ENCODE data around the gene HAL. TPM values are rescaled to one million over a fixed set of nuclear protein-coding genes. Genes with fewer than 3 reads are reported as not detected.

Gene HAL
- total and polyA plus RNA-seq, 2 donors (not counting 1 experiment from before 2014, with no cell fraction given): 1.3 to 4.8 TPM

DNA sequence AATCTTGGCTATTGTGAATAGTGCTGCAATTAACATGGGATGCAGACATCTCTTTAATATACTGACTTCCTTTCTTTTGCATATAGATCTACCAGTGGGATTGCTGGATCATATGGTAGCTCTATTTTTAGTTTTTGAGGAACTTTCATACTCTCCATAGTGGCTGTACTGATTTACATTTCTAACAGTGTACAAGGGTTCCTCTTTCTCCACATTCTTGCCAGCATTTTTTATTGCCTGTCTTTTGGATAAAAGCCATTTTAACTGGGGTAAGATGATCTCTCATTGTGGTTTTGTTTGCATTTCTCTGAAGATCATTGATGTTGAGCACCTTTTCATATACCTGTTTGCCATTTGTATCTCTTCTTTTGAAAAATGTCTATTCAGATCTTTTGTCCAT is 44.6 kb downstream of the HAL start:
- Histone ChIP-seq H3K27me3 (replicated peaks in 1 of 4; ENCODE audit: control extremely low read depth in 1 of 4, control insufficient read depth in 3 of 4, insufficient read depth in 4 of 4, low read length in 3 of 4) (peaks cover 0 to 4% (median 0%) of the 10 kb centered on the region in 4 experiments), H3K4me3 (ENCODE audit: control extremely low read depth in 1 of 5, extremely low read depth in 1 of 5, insufficient read depth in 1 of 5, low read depth in 2 of 5, low read length in 4 of 5) (no peak overlapping the region), H3K36me3 (replicated peaks in 1 of 2; ENCODE audit: control extremely low read depth in 1 of 2, control insufficient read depth in 1 of 2, extremely low read depth in 1 of 2, insufficient read depth in 2 of 2, low read length in 1 of 2) (no peaks in the 10 kb centered on the region), H3K27ac (ENCODE audit: low read length in 2 of 2) (no peak overlapping the region), H3K4me2 (replicated peaks; ENCODE audit: low read depth, low read length, poor library complexity, severe bottlenecking) (no peak overlapping the region), H3K79me2 (ENCODE audit: control insufficient read depth, insufficient read depth, low read length) (no peaks in the 10 kb centered on the region), H3K9me3 (ENCODE audit: control extremely low read depth in 1 of 3, control insufficient read depth in 2 of 3, insufficient read depth in 1 of 3, low read length in 2 of 3) (no peaks in the 10 kb centered on the region), H3K4me1 (ENCODE audit: control insufficient read depth in 2 of 2, insufficient read depth in 2 of 2, low read length in 2 of 2) (no peaks in the 10 kb centered on the region), H3K9ac (ENCODE audit: low read length) (no peak overlapping the region), H4K20me1 (ENCODE audit: control insufficient read depth, insufficient read depth, low read length, poor library complexity, severe bottlenecking) (no peaks in the 10 kb centered on the region), H2AFZ (ENCODE audit: insufficient read depth, low read depth, low read length, poor library complexity, severe bottlenecking) (no peak overlapping the region)
- Mint-ChIP-seq H3K4me3 (no peak overlapping the region), H3K27ac (no peak overlapping the region), H3K27me3 (peaks cover 11% of the 10 kb centered on the region), H3K9me3 (ENCODE audit: insufficient read depth) (no peaks in the 10 kb centered on the region), H3K4me1 (no peaks in the 10 kb centered on the region)
- intact Hi-C loops (cut with micrococcal nuclease): no loop called here
- ATAC-seq (ENCODE audit: low read depth) (no peak), DNase-seq (no peak)
- no peak for TF ChIP-seq CTCF (IDR thresholded peaks at IDR 0.05)
- no peak for TF ChIP-seq EZH2 (IDR thresholded peaks at IDR 0.05; ENCODE audit: borderline replicate concordance, insufficient read depth, low read depth, low read length, poor library complexity, severe bottlenecking)
- POLR2A ChIA-PET: no interaction called here
- CTCF ChIA-PET: no interaction called here

- POLR2A ChIA-PET: no interaction called here
- TF ChIP-seq CTCF (IDR thresholded peaks at IDR 0.05) (no peak), EZH2 (IDR thresholded peaks at IDR 0.05; ENCODE audit: borderline replicate concordance, insufficient read depth, low read depth, low read length, poor library complexity, severe bottlenecking) (no peak)
- Mint-ChIP-seq H3K4me3 (no peak overlapping the region), H3K27ac (no peak overlapping the region), H3K9me3 (ENCODE audit: insufficient read depth) (no peaks in the 10 kb centered on the region), H3K27me3 (peaks cover 7% of the 10 kb centered on the region), H3K4me1 (no peaks in the 10 kb centered on the region)
- CTCF ChIA-PET: no interaction called here
- H3K27me3 ChIP-seq (replicated peaks in 1 of 4; ENCODE audit: control extremely low read depth in 1 of 4, control insufficient read depth in 3 of 4, insufficient read depth in 4 of 4, low read length in 3 of 4): no peaks in the 10 kb centered on the region
- H3K4me1 ChIP-seq (ENCODE audit: control insufficient read depth in 2 of 2, insufficient read depth in 2 of 2, low read length in 2 of 2): no peaks in the 10 kb centered on the region
- no peaks in the 10 kb centered on the region for H3K36me3 ChIP-seq (replicated peaks in 1 of 2; ENCODE audit: control extremely low read depth in 1 of 2, control insufficient read depth in 1 of 2, extremely low read depth in 1 of 2, insufficient read depth in 2 of 2, low read length in 1 of 2)
- no peak overlapping the region for H3K27ac ChIP-seq (ENCODE audit: low read length in 2 of 2)
- H3K4me3 ChIP-seq (ENCODE audit: control extremely low read depth in 1 of 5, extremely low read depth in 1 of 5, insufficient read depth in 1 of 5, low read depth in 2 of 5, low read length in 4 of 5): no peak overlapping the region
- DNase-seq (no peak), ATAC-seq (ENCODE audit: low read depth) (no peak)
- H3K79me2 ChIP-seq (ENCODE audit: control insufficient read depth, insufficient read depth, low read length): no peaks in the 10 kb centered on the region
- no peaks in the 10 kb centered on the region for H3K9me3 ChIP-seq (ENCODE audit: control extremely low read depth in 1 of 3, control insufficient read depth in 2 of 3, insufficient read depth in 1 of 3, low read length in 2 of 3)
- no peak overlapping the region for H3K9ac ChIP-seq (ENCODE audit: low read length)
- WGBS (ENCODE audit: insufficient coverage): no CpG with 5 or more reads among the region's 4 CpGs
- H4K20me1 ChIP-seq (ENCODE audit: control insufficient read depth, insufficient read depth, low read length, poor library complexity, severe bottlenecking): no peaks in the 10 kb centered on the region
- H2AFZ ChIP-seq (ENCODE audit: insufficient read depth, low read depth, low read length, poor library complexity, severe bottlenecking): no peak overlapping the region
- intact Hi-C loops (cut with micrococcal nuclease): no loop called here
- no peak overlapping the region for H3K4me2 ChIP-seq (replicated peaks; ENCODE audit: low read depth, low read length, poor library complexity, severe bottlenecking)
These were observed 46.5 kb downstream of the HAL start for GRCh38 chr12:95949477-95950206.
